SJSA1 (cell line): ENCODE measurements around the gene DNM2. TPM values are rescaled to one million over a fixed set of nuclear protein-coding genes. Genes with fewer than 3 reads are reported as not detected.

ENCODE experiments used
- DNase-seq, 2 experiments: peaks; one replicate each; pipeline ENCODE4 v3.0.0-alpha.2; 2015 to 2020; ENCODE audit warnings: low spot score in 2 of 2, low read depth in 1 of 2
- H3K27ac ChIP-seq: fragments of 250-450 bp; sonication (Bioruptor Pico); 2 replicates; pipeline ENCODE4 v1.5.1; 2020; ENCODE audit warnings: mild to moderate bottlenecking, moderate library complexity
- H3K27me3 ChIP-seq: fragments of 250-450 bp; sonication (Bioruptor Pico); replicated peaks from 2 replicates; pipeline ENCODE4 v1.5.1; 2020; ENCODE audit warnings: mild to moderate bottlenecking, moderate library complexity
- H3K36me3 ChIP-seq: fragments of 250-450 bp; sonication (Bioruptor Pico); 2 replicates; pipeline ENCODE4 v1.5.1; 2020; ENCODE audit warnings: mild to moderate bottlenecking
- H3K4me1 ChIP-seq: fragments of 250-450 bp; sonication (Bioruptor Pico); replicated peaks from 2 replicates; pipeline ENCODE4 v1.6.1; 2021; ENCODE audit warnings: mild to moderate bottlenecking
- H3K4me3 ChIP-seq: fragments of 250-450 bp; sonication (Bioruptor Pico); 2 replicates; pipeline ENCODE4 v1.5.1; 2020; ENCODE audit warnings: mild to moderate bottlenecking
- H3K9me3 ChIP-seq: fragments of 250-450 bp; sonication (Bioruptor Pico); replicated peaks from 2 replicates; pipeline ENCODE4 v1.5.1; 2020; ENCODE audit warnings: mild to moderate bottlenecking
- total RNA-seq: library from RNA; depleted of rRNA; stranded (reverse); fragments of >200 nt; shearing (Covaris generic); gene quantifications from 2 replicates; pipeline ENCODE4 v1.2.3, GENCODE V29; 2014

The DNM2 gene
- total RNA-seq, 1 experiment from 2014 or later: 58.4 TPM

- Histone ChIP-seq H3K27me3 (no peaks in the 10 kb centered on the region), H3K4me1 (no peaks in the 10 kb centered on the region; the same call in 1 of the 2 replicates), H3K27ac (no peak overlapping the region), H3K9me3 (no peaks in the 10 kb centered on the region), H3K4me3 (no peak overlapping the region), H3K36me3 (peaks cover 42% of the 10 kb centered on the region)
- peak in 1 of 2 experiments; percentile 10 for DNase-seq
These were observed 51.9 kb downstream of the DNM2 start for GRCh38 chr19:10769533-10770491.

DNA sequence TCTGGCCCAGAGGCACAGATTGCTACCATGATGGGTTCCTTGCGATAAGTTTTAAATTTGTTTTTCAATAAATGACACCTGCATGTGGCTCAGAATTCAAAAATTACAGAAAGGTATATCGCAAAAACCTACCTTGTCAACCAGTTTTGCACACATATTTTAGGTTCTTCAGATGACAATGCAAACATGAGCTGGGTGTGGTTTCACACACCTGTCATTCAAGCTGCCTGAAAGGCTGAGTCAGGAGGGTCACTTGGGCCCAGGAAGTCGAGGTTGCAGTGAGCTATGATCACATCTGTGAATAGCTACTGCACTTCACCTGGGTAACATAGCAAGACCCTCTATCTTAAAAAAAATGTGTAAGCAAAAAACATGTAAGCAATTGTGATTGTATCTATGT lies 56.1 kb downstream of the DNM2 start:
- H3K4me1 ChIP-seq: no peaks in the 10 kb centered on the region
- H3K9me3 ChIP-seq: no peaks in the 10 kb centered on the region
- no peak for DNase-seq
- H3K27ac ChIP-seq: no peak overlapping the region
- H3K4me3 ChIP-seq: no peak overlapping the region
- H3K36me3 ChIP-seq: peaks cover 67% of the 10 kb centered on the region
- H3K27me3 ChIP-seq: no peaks in the 10 kb centered on the region

- Histone ChIP-seq H3K4me1 (no peaks in the 10 kb centered on the region), H3K4me3 (no peak overlapping the region), H3K36me3 (peaks cover 69% of the 10 kb centered on the region), H3K27ac (no peak overlapping the region), H3K27me3 (no peaks in the 10 kb centered on the region), H3K9me3 (no peaks in the 10 kb centered on the region)
- no peak for DNase-seq
These were observed 57.0 kb downstream of the DNM2 start for GRCh38 chr19:10774893-10775292.

DNA sequence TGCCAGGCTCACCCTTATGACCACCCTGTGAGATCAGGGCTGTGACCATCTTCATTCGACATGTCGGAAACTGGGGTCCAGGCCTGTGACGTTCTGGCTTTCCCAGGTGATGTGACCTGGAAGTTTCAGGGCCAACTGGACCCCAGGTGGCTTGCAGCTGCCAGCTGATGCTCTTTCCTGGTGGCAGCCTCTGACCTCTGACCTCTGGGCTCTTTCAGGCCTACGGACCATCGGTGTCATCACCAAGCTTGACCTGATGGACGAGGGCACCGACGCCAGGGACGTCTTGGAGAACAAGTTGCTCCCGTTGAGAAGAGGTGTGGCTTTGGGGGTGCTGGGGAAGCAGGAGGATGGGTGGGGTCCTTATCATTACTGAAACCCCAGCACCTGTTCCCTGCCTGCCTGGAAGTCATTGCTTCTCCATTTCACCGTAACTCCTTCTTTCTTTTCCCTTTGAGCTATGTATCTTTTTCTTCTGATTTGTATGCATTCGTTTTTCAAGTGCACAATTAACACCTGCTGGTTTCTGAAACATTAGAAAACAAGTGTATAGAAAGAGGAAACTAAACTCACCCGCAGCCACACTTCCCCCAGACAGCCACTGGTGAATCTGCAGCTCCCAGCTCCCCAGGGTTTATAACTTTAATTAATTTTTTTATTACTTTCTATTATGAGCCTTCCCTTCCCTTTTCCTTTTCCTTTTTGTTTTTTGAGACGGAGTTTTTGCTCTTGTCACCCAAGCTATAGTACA lies 59.2 kb downstream of the DNM2 start:
- Histone ChIP-seq H3K9me3 (no peaks in the 10 kb centered on the region), H3K27ac (no peak overlapping the region), H3K27me3 (no peaks in the 10 kb centered on the region), H3K4me1 (no peaks in the 10 kb centered on the region), H3K4me3 (no peak overlapping the region), H3K36me3 (peaks cover 84% of the 10 kb centered on the region)
- no peak for DNase-seq

GRCh38 chr19:10780368-10780767 lies 62.5 kb downstream of the DNM2 start:
- no peaks in the 10 kb centered on the region for H3K27me3 ChIP-seq
- no peak overlapping the region for H3K4me3 ChIP-seq
- no peaks in the 10 kb centered on the region for H3K4me1 ChIP-seq
- peaks cover 88% of the 10 kb centered on the region for H3K36me3 ChIP-seq
- H3K9me3 ChIP-seq: no peaks in the 10 kb centered on the region
- H3K27ac ChIP-seq: no peak overlapping the region
- DNase-seq: no peak

GRCh38 chr19:10782795-10783194 lies 64.9 kb downstream of the DNM2 start:
- no peak overlapping the region for H3K4me3 ChIP-seq
- H3K27ac ChIP-seq: no peak overlapping the region
- peaks cover 88% of the 10 kb centered on the region for H3K36me3 ChIP-seq
- H3K9me3 ChIP-seq: no peaks in the 10 kb centered on the region
- H3K27me3 ChIP-seq: no peaks in the 10 kb centered on the region
- no peaks in the 10 kb centered on the region for H3K4me1 ChIP-seq
- no peak for DNase-seq

DNA sequence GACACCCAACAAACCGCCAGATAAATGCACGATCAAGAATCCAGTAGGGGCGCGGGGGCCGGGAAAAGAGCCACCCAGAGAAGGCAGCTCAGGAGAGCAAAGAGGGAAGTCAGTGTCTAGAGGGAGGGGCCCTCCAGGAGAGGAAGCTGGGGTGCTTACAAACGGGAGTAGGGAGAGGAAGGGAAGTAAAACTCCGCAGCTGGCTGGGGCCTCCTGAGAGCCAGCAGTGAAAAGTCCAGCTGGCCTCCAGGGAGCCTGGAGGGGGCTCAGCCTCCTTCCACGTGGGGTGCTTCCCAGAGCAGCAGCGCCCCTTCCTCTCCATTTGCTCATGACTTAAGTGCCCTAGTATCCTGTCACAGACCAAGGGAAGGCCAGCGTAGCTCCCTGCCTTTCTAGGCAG lies 66.4 kb downstream of the DNM2 start:
- H3K4me1 ChIP-seq: no peaks in the 10 kb centered on the region

DNA sequence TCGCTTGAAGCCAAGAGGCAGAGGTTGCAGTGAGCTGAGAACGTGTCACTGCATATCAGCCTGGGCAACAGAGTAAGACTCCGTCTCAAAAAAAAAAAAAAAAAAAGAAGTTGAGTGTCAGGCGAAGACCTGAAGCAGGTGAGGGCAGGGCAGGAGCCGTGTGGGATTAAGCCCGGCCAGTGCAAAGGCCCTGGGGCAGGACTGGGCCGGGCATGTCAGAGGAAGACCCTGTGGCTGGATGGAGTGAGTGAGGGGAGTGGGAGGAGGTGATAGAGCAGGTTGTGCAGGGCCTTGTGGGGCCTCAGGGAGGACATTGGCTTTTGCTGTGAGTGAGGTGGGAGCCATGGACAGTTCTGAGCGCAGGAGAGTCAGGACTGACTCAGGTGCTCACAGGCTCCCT lies 70.3 kb downstream of the DNM2 start:
- no peak overlapping the region for H3K4me3 ChIP-seq
- DNase-seq: no peak
- H3K9me3 ChIP-seq: no peaks in the 10 kb centered on the region
- peaks cover 86% of the 10 kb centered on the region for H3K36me3 ChIP-seq
- H3K27me3 ChIP-seq: no peaks in the 10 kb centered on the region
- H3K27ac ChIP-seq: no peak overlapping the region
- H3K4me1 ChIP-seq: no peaks in the 10 kb centered on the region

More for the DNA sequence above, 66.4 kb downstream of the DNM2 start:
- peaks cover 90% of the 10 kb centered on the region for H3K36me3 ChIP-seq
- DNase-seq: no peak
- no peak overlapping the region for H3K4me3 ChIP-seq
- H3K27ac ChIP-seq: no peak overlapping the region
- H3K27me3 ChIP-seq: no peaks in the 10 kb centered on the region
- H3K9me3 ChIP-seq: no peaks in the 10 kb centered on the region

DNA sequence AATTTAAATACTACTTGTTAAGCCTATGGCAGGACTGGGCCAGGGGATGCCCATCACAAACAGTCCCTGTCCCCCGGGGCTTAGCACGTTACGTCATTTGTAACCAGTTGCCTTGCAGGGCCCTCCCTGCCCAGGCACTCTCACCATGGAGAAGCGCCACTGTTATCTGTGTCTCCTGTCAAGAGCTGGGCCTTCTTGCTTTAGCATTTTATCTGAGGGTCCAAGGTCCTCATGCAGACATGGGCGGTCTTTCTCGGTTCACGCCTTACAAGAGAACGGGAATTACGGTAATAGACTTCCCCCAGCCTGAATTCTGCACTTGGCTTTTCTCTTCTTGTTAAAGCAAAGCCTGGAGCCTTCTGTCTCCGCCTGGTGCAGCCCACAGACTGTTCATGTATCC lies 72.0 kb downstream of the DNM2 start:
- no peaks in the 10 kb centered on the region for H3K9me3 ChIP-seq
- H3K27ac ChIP-seq: no peak overlapping the region
- no peak for DNase-seq
- no peak overlapping the region for H3K4me3 ChIP-seq
- H3K36me3 ChIP-seq: peaks cover 89% of the 10 kb centered on the region
- no peaks in the 10 kb centered on the region for H3K27me3 ChIP-seq
- no peaks in the 10 kb centered on the region for H3K4me1 ChIP-seq

GRCh38 chr19:10796653-10797052 lies 78.8 kb downstream of the DNM2 start:
- Histone ChIP-seq H3K9me3 (no peaks in the 10 kb centered on the region), H3K27ac (no peak overlapping the region), H3K27me3 (no peaks in the 10 kb centered on the region), H3K4me3 (no peak overlapping the region), H3K4me1 (no peaks in the 10 kb centered on the region), H3K36me3 (peaks cover 80% of the 10 kb centered on the region)
- DNase-seq: no peak

DNA sequence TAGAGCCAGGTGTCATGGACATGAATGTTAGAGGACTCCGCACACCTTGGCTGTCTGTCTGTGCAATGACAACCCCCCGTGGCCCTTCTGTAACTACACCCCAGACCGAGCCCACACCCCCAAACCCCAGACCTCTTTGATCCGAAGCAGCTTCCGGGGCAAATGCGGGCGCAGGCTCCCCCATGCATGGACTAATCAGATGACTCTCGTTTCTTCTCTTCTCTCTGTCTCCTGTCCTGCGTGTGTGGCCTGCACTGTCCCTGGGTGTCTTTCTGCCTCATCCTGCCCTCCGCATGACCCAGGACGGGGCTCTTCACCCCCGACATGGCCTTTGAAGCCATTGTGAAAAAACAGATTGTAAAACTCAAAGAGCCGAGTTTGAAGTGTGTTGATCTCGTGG lies 79.2 kb downstream of the DNM2 start:
- Histone ChIP-seq H3K27me3 (no peaks in the 10 kb centered on the region), H3K4me3 (no peak overlapping the region), H3K27ac (no peak overlapping the region), H3K4me1 (no peaks in the 10 kb centered on the region), H3K9me3 (no peaks in the 10 kb centered on the region), H3K36me3 (peaks cover 79% of the 10 kb centered on the region)
- DNase-seq: no peak

GRCh38 chr19:10797541-10798256 lies 79.8 kb downstream of the DNM2 start:
- Histone ChIP-seq H3K36me3 (peaks cover 80% of the 10 kb centered on the region), H3K4me3 (no peak overlapping the region), H3K27me3 (no peaks in the 10 kb centered on the region), H3K27ac (no peak overlapping the region), H3K9me3 (no peaks in the 10 kb centered on the region), H3K4me1 (no peaks in the 10 kb centered on the region)
- no peak for DNase-seq

- Histone ChIP-seq H3K9me3 (no peaks in the 10 kb centered on the region), H3K36me3 (peaks cover 84% of the 10 kb centered on the region), H3K4me3 (no peak overlapping the region), H3K4me1 (no peaks in the 10 kb centered on the region), H3K27ac (no peak overlapping the region), H3K27me3 (no peaks in the 10 kb centered on the region)
- DNase-seq: no peak
These were observed 82.6 kb downstream of the DNM2 start for GRCh38 chr19:10800488-10800887.
